Measurements from ENCODE around the gene HLA-A.
A peak's percentile ranks its signal among the peaks of the same experiment; 100 is the strongest.

Gene HLA-A

GRCh38 chr6:29933955-29934354 is 8.4 kb upstream of the HLA-A start:
- Histone ChIP-seq H3K27me3 (ENCODE audit: insufficient read depth, low read length) (no peaks in the 10 kb centered on the region), H3K4me3 (ENCODE audit: low read depth, low read length) (peak overlapping the region; percentile 36), H3K79me2 (ENCODE audit: control insufficient read depth, insufficient read depth, low read length, poor library complexity) (no peaks in the 10 kb centered on the region), H4K91ac (ENCODE audit: low read depth, low read length) (no peak overlapping the region), H2BK5ac (ENCODE audit: low read depth, low read length, poor library complexity) (no peak overlapping the region), H3K4me1 (ENCODE audit: control insufficient read depth in 1 of 2, insufficient read depth in 2 of 2, low read length in 2 of 2) (no peaks in the 10 kb centered on the region), H3K18ac (ENCODE audit: low read length) (no peak overlapping the region), H3K23ac (ENCODE audit: low read length) (no peak overlapping the region), H3K9me3 (ENCODE audit: insufficient read depth, low read depth, low read length) (peaks cover 3% of the 10 kb centered on the region), H2BK12ac (ENCODE audit: low read length) (no peak overlapping the region), H4K12ac (ENCODE audit: low read depth, low read length) (no peak overlapping the region), H3K27ac (ENCODE audit: low read depth, low read length) (no peak overlapping the region), H3K9ac (ENCODE audit: low read length) (no peak overlapping the region), H2AK5ac (ENCODE audit: low read length) (no peak overlapping the region), H3K14ac (ENCODE audit: low read length) (no peak overlapping the region), H2AFZ (ENCODE audit: insufficient read depth, low read length, poor library complexity) (no peak overlapping the region), H4K8ac (ENCODE audit: low read depth, low read length) (no peak overlapping the region), H3K36me3 (ENCODE audit: control insufficient read depth in 1 of 2, insufficient read depth in 2 of 2, low read length in 2 of 2) (no peaks in the 10 kb centered on the region), H3K4me2 (ENCODE audit: low read length) (no peak overlapping the region), H2BK120ac (ENCODE audit: insufficient read depth, low read length, poor library complexity) (no peak overlapping the region), H3K4ac (ENCODE audit: low read depth, low read length) (no peak overlapping the region), H3K79me1 (ENCODE audit: low read length) (no peaks in the 10 kb centered on the region)
- WGBS (ENCODE audit: extremely low coverage, insufficient coverage, insufficient read length): no CpG with 5 or more reads among the region's 14 CpGs
- no peak for DNase-seq

- no peak overlapping the region for H2AFZ ChIP-seq (ENCODE audit: insufficient read depth, low read length, poor library complexity)
- no peak overlapping the region for H3K18ac ChIP-seq (ENCODE audit: low read length)
- H2BK12ac ChIP-seq (ENCODE audit: low read length): no peak overlapping the region
- H4K91ac ChIP-seq (ENCODE audit: low read depth, low read length): no peak overlapping the region
- no CpG with 5 or more reads among the region's 1 CpG for WGBS (ENCODE audit: extremely low coverage, insufficient coverage, insufficient read length)
- no peak overlapping the region for H4K12ac ChIP-seq (ENCODE audit: low read depth, low read length)
- no peak overlapping the region for H3K14ac ChIP-seq (ENCODE audit: low read length)
- no peaks in the 10 kb centered on the region for H3K27me3 ChIP-seq (ENCODE audit: insufficient read depth, low read length)
- no peak overlapping the region for H3K4ac ChIP-seq (ENCODE audit: low read depth, low read length)
- H2BK5ac ChIP-seq (ENCODE audit: low read depth, low read length, poor library complexity): no peak overlapping the region
- H3K4me1 ChIP-seq (ENCODE audit: control insufficient read depth in 1 of 2, insufficient read depth in 2 of 2, low read length in 2 of 2): no peaks in the 10 kb centered on the region
- no peak overlapping the region for H3K27ac ChIP-seq (ENCODE audit: low read depth, low read length)
- H3K23ac ChIP-seq (ENCODE audit: low read length): no peak overlapping the region
- no peaks in the 10 kb centered on the region for H3K79me1 ChIP-seq (ENCODE audit: low read length)
- H3K4me3 ChIP-seq (ENCODE audit: low read depth, low read length): no peak overlapping the region
- no peak overlapping the region for H3K4me2 ChIP-seq (ENCODE audit: low read length)
- peaks cover 3% of the 10 kb centered on the region for H3K9me3 ChIP-seq (ENCODE audit: insufficient read depth, low read depth, low read length)
- no peak overlapping the region for H2AK5ac ChIP-seq (ENCODE audit: low read length)
- H3K9ac ChIP-seq (ENCODE audit: low read length): no peak overlapping the region
- H2BK120ac ChIP-seq (ENCODE audit: insufficient read depth, low read length, poor library complexity): no peak overlapping the region
- H3K36me3 ChIP-seq (ENCODE audit: control insufficient read depth in 1 of 2, insufficient read depth in 2 of 2, low read length in 2 of 2): no peaks in the 10 kb centered on the region
- H4K8ac ChIP-seq (ENCODE audit: low read depth, low read length): no peak overlapping the region
- DNase-seq: no peak
- H3K79me2 ChIP-seq (ENCODE audit: control insufficient read depth, insufficient read depth, low read length, poor library complexity): no peaks in the 10 kb centered on the region
These were observed 6.9 kb upstream of the HLA-A start for GRCh38 chr6:29935273-29935955.

GRCh38 chr6:29938746-29939508 is 3.4 kb upstream of the HLA-A start:
- no peak overlapping the region for H3K4me2 ChIP-seq (ENCODE audit: low read length)
- H3K4ac ChIP-seq (ENCODE audit: low read depth, low read length): no peak overlapping the region
- no peaks in the 10 kb centered on the region for H3K36me3 ChIP-seq (ENCODE audit: control insufficient read depth in 1 of 2, insufficient read depth in 2 of 2, low read length in 2 of 2)
- H2BK5ac ChIP-seq (ENCODE audit: low read depth, low read length, poor library complexity): no peak overlapping the region
- no peak overlapping the region for H3K27ac ChIP-seq (ENCODE audit: low read depth, low read length)
- no CpG with 5 or more reads among the region's 9 CpGs for WGBS (ENCODE audit: extremely low coverage, insufficient coverage, insufficient read length)
- H2AK5ac ChIP-seq (ENCODE audit: low read length): no peak overlapping the region
- no peak overlapping the region for H3K23ac ChIP-seq (ENCODE audit: low read length)
- H3K9me3 ChIP-seq (ENCODE audit: insufficient read depth, low read depth, low read length): peaks cover 7% of the 10 kb centered on the region
- H3K14ac ChIP-seq (ENCODE audit: low read length): no peak overlapping the region
- H4K8ac ChIP-seq (ENCODE audit: low read depth, low read length): no peak overlapping the region
- peaks cover 0 to 4% of the 10 kb centered on the region in 2 experiments for H3K4me1 ChIP-seq (ENCODE audit: control insufficient read depth in 1 of 2, insufficient read depth in 2 of 2, low read length in 2 of 2)
- peaks cover 15% of the 10 kb centered on the region for H3K27me3 ChIP-seq (ENCODE audit: insufficient read depth, low read length)
- no peak overlapping the region for H3K4me3 ChIP-seq (ENCODE audit: low read depth, low read length)
- no peak for DNase-seq
- no peak overlapping the region for H2BK12ac ChIP-seq (ENCODE audit: low read length)
- no peak overlapping the region for H2AFZ ChIP-seq (ENCODE audit: insufficient read depth, low read length, poor library complexity)
- H3K18ac ChIP-seq (ENCODE audit: low read length): no peak overlapping the region
- no peaks in the 10 kb centered on the region for H3K79me2 ChIP-seq (ENCODE audit: control insufficient read depth, insufficient read depth, low read length, poor library complexity)
- no peak overlapping the region for H4K91ac ChIP-seq (ENCODE audit: low read depth, low read length)
- H3K79me1 ChIP-seq (ENCODE audit: low read length): no peaks in the 10 kb centered on the region
- no peak overlapping the region for H3K9ac ChIP-seq (ENCODE audit: low read length)
- no peak overlapping the region for H2BK120ac ChIP-seq (ENCODE audit: insufficient read depth, low read length, poor library complexity)
- H4K12ac ChIP-seq (ENCODE audit: low read depth, low read length): no peak overlapping the region

GRCh38 chr6:29941016-29941415 is 1.3 kb upstream of the HLA-A start:
- Histone ChIP-seq H3K9me3 (ENCODE audit: insufficient read depth, low read depth, low read length) (peaks cover 4% of the 10 kb centered on the region), H3K14ac (ENCODE audit: low read length) (no peak overlapping the region), H3K4me2 (ENCODE audit: low read length) (no peak overlapping the region), H2BK12ac (ENCODE audit: low read length) (no peak overlapping the region), H3K79me1 (ENCODE audit: low read length) (no peaks in the 10 kb centered on the region), H4K12ac (ENCODE audit: low read depth, low read length) (no peak overlapping the region), H3K27ac (ENCODE audit: low read depth, low read length) (no peak overlapping the region), H3K9ac (ENCODE audit: low read length) (no peak overlapping the region), H3K4me3 (ENCODE audit: low read depth, low read length) (no peak overlapping the region), H4K91ac (ENCODE audit: low read depth, low read length) (no peak overlapping the region), H3K4ac (ENCODE audit: low read depth, low read length) (no peak overlapping the region), H3K18ac (ENCODE audit: low read length) (no peak overlapping the region), H2BK5ac (ENCODE audit: low read depth, low read length, poor library complexity) (no peak overlapping the region), H3K27me3 (ENCODE audit: insufficient read depth, low read length) (peaks cover 15% of the 10 kb centered on the region), H3K4me1 (ENCODE audit: control insufficient read depth in 1 of 2, insufficient read depth in 2 of 2, low read length in 2 of 2) (peaks cover 0 to 4% of the 10 kb centered on the region in 2 experiments), H2AK5ac (ENCODE audit: low read length) (no peak overlapping the region), H2AFZ (ENCODE audit: insufficient read depth, low read length, poor library complexity) (no peak overlapping the region), H3K23ac (ENCODE audit: low read length) (no peak overlapping the region), H2BK120ac (ENCODE audit: insufficient read depth, low read length, poor library complexity) (no peak overlapping the region), H3K79me2 (ENCODE audit: control insufficient read depth, insufficient read depth, low read length, poor library complexity) (no peaks in the 10 kb centered on the region), H3K36me3 (ENCODE audit: control insufficient read depth in 1 of 2, insufficient read depth in 2 of 2, low read length in 2 of 2) (no peaks in the 10 kb centered on the region), H4K8ac (ENCODE audit: low read depth, low read length) (no peak overlapping the region)
- peak in 1 of 2 donors; percentile 25 for DNase-seq
- no CpG with 5 or more reads among the region's 4 CpGs for WGBS (ENCODE audit: extremely low coverage, insufficient coverage, insufficient read length)

Measured in trophoblast cell (in vitro differentiated cells and primary cell).